ENCODE data around the gene RAPGEF1.

Gene RAPGEF1

GRCh38 chr9:131579789-131580211 is 160.1 kb downstream of the RAPGEF1 start:
- FAIRE-seq = no peak
- no peak for DNase-seq (ENCODE audit: insufficient read length, low spot score)

- FAIRE-seq (peak; percentile 84), DNase-seq (ENCODE audit: insufficient read length, low spot score) (peak; percentile 72)
Measured at GRCh38 chr9:131578731-131579504, 161.0 kb downstream of the RAPGEF1 start.

GRCh38 chr9:131578021-131578420 is 161.9 kb downstream of the RAPGEF1 start:
- DNase-seq (ENCODE audit: insufficient read length, low spot score) (no peak), FAIRE-seq (no peak)

GRCh38 chr9:131577005-131578000 is 162.6 kb downstream of the RAPGEF1 start:
- FAIRE-seq = no peak

GRCh38 chr9:131575946-131576853 is 163.7 kb downstream of the RAPGEF1 start:
- DNase-seq (ENCODE audit: insufficient read length, low spot score) (no peak), FAIRE-seq (no peak)

More at GRCh38 chr9:131577005-131578000, 162.6 kb downstream of the RAPGEF1 start:
- no peak for DNase-seq (ENCODE audit: insufficient read length, low spot score)

- DNase-seq (ENCODE audit: insufficient read length, low spot score) = no peak
- FAIRE-seq = no peak
Measured at GRCh38 chr9:131574730-131575640, 164.9 kb downstream of the RAPGEF1 start.

- DNase-seq (ENCODE audit: insufficient read length, low spot score) = no peak
Measured at GRCh38 chr9:131567910-131568309, 172.0 kb downstream of the RAPGEF1 start.

GRCh38 chr9:131566158-131566557 is 173.7 kb downstream of the RAPGEF1 start:
- FAIRE-seq = no peak
- DNase-seq (ENCODE audit: insufficient read length, low spot score) = no peak

More at GRCh38 chr9:131567910-131568309, 172.0 kb downstream of the RAPGEF1 start:
- FAIRE-seq = no peak

GRCh38 chr9:131565369-131565768 is 174.5 kb downstream of the RAPGEF1 start:
- no peak for DNase-seq (ENCODE audit: insufficient read length, low spot score)
- FAIRE-seq = no peak

- FAIRE-seq (no peak), DNase-seq (ENCODE audit: insufficient read length, low spot score) (no peak)
Measured at GRCh38 chr9:131562032-131562959, 177.6 kb downstream of the RAPGEF1 start.

GRCh38 chr9:131559421-131560000 is 180.4 kb downstream of the RAPGEF1 start:
- DNase-seq (ENCODE audit: insufficient read length, low spot score) (no peak), FAIRE-seq (no peak)

- FAIRE-seq = no peak
- DNase-seq (ENCODE audit: insufficient read length, low spot score) = no peak
Measured at GRCh38 chr9:131557855-131558548, 181.9 kb downstream of the RAPGEF1 start.

- DNase-seq (ENCODE audit: insufficient read length, low spot score) (no peak), FAIRE-seq (no peak)
Measured at GRCh38 chr9:131555841-131556673, 183.8 kb downstream of the RAPGEF1 start.

- DNase-seq (ENCODE audit: insufficient read length, low spot score) (no peak), FAIRE-seq (no peak)
Measured at GRCh38 chr9:131554843-131555351, 185.0 kb downstream of the RAPGEF1 start.

GRCh38 chr9:131554087-131554842 is 185.6 kb downstream of the RAPGEF1 start:
- FAIRE-seq = no peak
- DNase-seq (ENCODE audit: insufficient read length, low spot score) = no peak

Data from GM19239 (cell line).